Measurements from ENCODE around the gene PARVB.
A peak's percentile ranks its signal among the peaks of the same experiment; 100 is the strongest.

PARVB gene

GRCh38 chr22:43996170-43996980 lies 27.7 kb upstream of the PARVB start:
- Histone ChIP-seq H3K4me3 (ENCODE audit: low read depth in 1 of 5, low read length in 5 of 5) (peak overlapping the region in 3 of 5 donors; percentile 20 to 52 (median 48)), H3K4me1 (ENCODE audit: control insufficient read depth in 5 of 5, insufficient read depth in 5 of 5, low read length in 5 of 5) (peaks cover 0 to 18% (median 12%) of the 10 kb centered on the region in 5 donors), H3K27me3 (ENCODE audit: control insufficient read depth in 5 of 5, insufficient read depth in 4 of 5, low read length in 5 of 5) (no peaks in the 10 kb centered on the region), H3K36me3 (ENCODE audit: control insufficient read depth in 5 of 5, insufficient read depth in 5 of 5, low read length in 5 of 5) (peaks cover 0 to 80% (median 65%) of the 10 kb centered on the region in 5 donors), H3K27ac (ENCODE audit: low read depth, low read length) (no peak overlapping the region), H3K9me3 (ENCODE audit: control insufficient read depth in 5 of 5, low read length in 5 of 5) (no peaks in the 10 kb centered on the region), H3K9ac (ENCODE audit: low read length in 5 of 5) (no peak overlapping the region)

- peaks cover 0 to 75% (median 60%) of the 10 kb centered on the region in 5 donors for H3K36me3 ChIP-seq (ENCODE audit: control insufficient read depth in 5 of 5, insufficient read depth in 5 of 5, low read length in 5 of 5)
- H3K4me1 ChIP-seq (ENCODE audit: control insufficient read depth in 5 of 5, insufficient read depth in 5 of 5, low read length in 5 of 5) = peaks cover 0 to 22% (median 12%) of the 10 kb centered on the region in 5 donors
- H3K9me3 ChIP-seq (ENCODE audit: control insufficient read depth in 5 of 5, low read length in 5 of 5) = no peaks in the 10 kb centered on the region
- H3K9ac ChIP-seq (ENCODE audit: low read length in 5 of 5) = no peak overlapping the region
- no peaks in the 10 kb centered on the region for H3K27me3 ChIP-seq (ENCODE audit: control insufficient read depth in 5 of 5, insufficient read depth in 4 of 5, low read length in 5 of 5)
- no peak overlapping the region for H3K27ac ChIP-seq (ENCODE audit: low read depth, low read length)
- H3K4me3 ChIP-seq (ENCODE audit: low read depth in 1 of 5, low read length in 5 of 5) = no peak overlapping the region
Measured at GRCh38 chr22:43996981-43997265, 27.2 kb upstream of the PARVB start.

- peaks cover 0 to 59% (median 45%) of the 10 kb centered on the region in 5 donors for H3K36me3 ChIP-seq (ENCODE audit: control insufficient read depth in 5 of 5, insufficient read depth in 5 of 5, low read length in 5 of 5)
- no peaks in the 10 kb centered on the region for H3K9me3 ChIP-seq (ENCODE audit: control insufficient read depth in 5 of 5, low read length in 5 of 5)
- H3K4me1 ChIP-seq (ENCODE audit: control insufficient read depth in 5 of 5, insufficient read depth in 5 of 5, low read length in 5 of 5) = peaks cover 0 to 40% (median 24%) of the 10 kb centered on the region in 5 donors
- no peak overlapping the region for H3K4me3 ChIP-seq (ENCODE audit: low read depth in 1 of 5, low read length in 5 of 5)
- no peak overlapping the region for H3K9ac ChIP-seq (ENCODE audit: low read length in 5 of 5)
- no peak overlapping the region for H3K27ac ChIP-seq (ENCODE audit: low read depth, low read length)
- H3K27me3 ChIP-seq (ENCODE audit: control insufficient read depth in 5 of 5, insufficient read depth in 4 of 5, low read length in 5 of 5) = no peaks in the 10 kb centered on the region
Measured at GRCh38 chr22:43998679-43999264, 25.3 kb upstream of the PARVB start.

- peaks cover 0 to 42% (median 27%) of the 10 kb centered on the region in 5 donors for H3K4me1 ChIP-seq (ENCODE audit: control insufficient read depth in 5 of 5, insufficient read depth in 5 of 5, low read length in 5 of 5)
- no peak overlapping the region for H3K27ac ChIP-seq (ENCODE audit: low read depth, low read length)
- no peak overlapping the region for H3K4me3 ChIP-seq (ENCODE audit: low read depth in 1 of 5, low read length in 5 of 5)
- no peaks in the 10 kb centered on the region for H3K9me3 ChIP-seq (ENCODE audit: control insufficient read depth in 5 of 5, low read length in 5 of 5)
- peaks cover 0 to 53% (median 39%) of the 10 kb centered on the region in 5 donors for H3K36me3 ChIP-seq (ENCODE audit: control insufficient read depth in 5 of 5, insufficient read depth in 5 of 5, low read length in 5 of 5)
- H3K9ac ChIP-seq (ENCODE audit: low read length in 5 of 5) = no peak overlapping the region
- no peaks in the 10 kb centered on the region for H3K27me3 ChIP-seq (ENCODE audit: control insufficient read depth in 5 of 5, insufficient read depth in 4 of 5, low read length in 5 of 5)
Measured at GRCh38 chr22:43999378-43999777, 24.7 kb upstream of the PARVB start.

- H3K9ac ChIP-seq (ENCODE audit: low read length in 5 of 5) = no peak overlapping the region
- no peak overlapping the region for H3K27ac ChIP-seq (ENCODE audit: low read depth, low read length)
- peaks cover 0 to 45% (median 34%) of the 10 kb centered on the region in 5 donors for H3K36me3 ChIP-seq (ENCODE audit: control insufficient read depth in 5 of 5, insufficient read depth in 5 of 5, low read length in 5 of 5)
- H3K4me3 ChIP-seq (ENCODE audit: low read depth in 1 of 5, low read length in 5 of 5) = no peak overlapping the region
- no peaks in the 10 kb centered on the region for H3K9me3 ChIP-seq (ENCODE audit: control insufficient read depth in 5 of 5, low read length in 5 of 5)
- H3K4me1 ChIP-seq (ENCODE audit: control insufficient read depth in 5 of 5, insufficient read depth in 5 of 5, low read length in 5 of 5) = peaks cover 0 to 41% (median 27%) of the 10 kb centered on the region in 5 donors
- H3K27me3 ChIP-seq (ENCODE audit: control insufficient read depth in 5 of 5, insufficient read depth in 4 of 5, low read length in 5 of 5) = no peaks in the 10 kb centered on the region
Measured at GRCh38 chr22:44000123-44000522, 24.0 kb upstream of the PARVB start.

GRCh38 chr22:44001521-44001920 lies 22.6 kb upstream of the PARVB start:
- Histone ChIP-seq H3K9me3 (ENCODE audit: control insufficient read depth in 5 of 5, low read length in 5 of 5) (peaks cover 0 to 6% (median 2%) of the 10 kb centered on the region in 5 donors), H3K4me3 (ENCODE audit: low read depth in 1 of 5, low read length in 5 of 5) (no peak overlapping the region), H3K27ac (ENCODE audit: low read depth, low read length) (no peak overlapping the region), H3K36me3 (ENCODE audit: control insufficient read depth in 5 of 5, insufficient read depth in 5 of 5, low read length in 5 of 5) (peaks cover 0 to 31% (median 25%) of the 10 kb centered on the region in 5 donors), H3K9ac (ENCODE audit: low read length in 5 of 5) (no peak overlapping the region), H3K4me1 (ENCODE audit: control insufficient read depth in 5 of 5, insufficient read depth in 5 of 5, low read length in 5 of 5) (peaks cover 0 to 28% (median 26%) of the 10 kb centered on the region in 5 donors), H3K27me3 (ENCODE audit: control insufficient read depth in 5 of 5, insufficient read depth in 4 of 5, low read length in 5 of 5) (no peaks in the 10 kb centered on the region)

GRCh38 chr22:44002324-44002723 lies 21.8 kb upstream of the PARVB start:
- peaks cover 0 to 27% (median 24%) of the 10 kb centered on the region in 5 donors for H3K4me1 ChIP-seq (ENCODE audit: control insufficient read depth in 5 of 5, insufficient read depth in 5 of 5, low read length in 5 of 5)
- no peak overlapping the region for H3K4me3 ChIP-seq (ENCODE audit: low read depth in 1 of 5, low read length in 5 of 5)
- peak overlapping the region in 1 of 5 donors; percentile 44 for H3K9ac ChIP-seq (ENCODE audit: low read length in 5 of 5)
- H3K27me3 ChIP-seq (ENCODE audit: control insufficient read depth in 5 of 5, insufficient read depth in 4 of 5, low read length in 5 of 5) = no peaks in the 10 kb centered on the region
- H3K36me3 ChIP-seq (ENCODE audit: control insufficient read depth in 5 of 5, insufficient read depth in 5 of 5, low read length in 5 of 5) = peaks cover 0 to 29% (median 20%) of the 10 kb centered on the region in 5 donors
- peaks cover 0 to 6% (median 2%) of the 10 kb centered on the region in 5 donors for H3K9me3 ChIP-seq (ENCODE audit: control insufficient read depth in 5 of 5, low read length in 5 of 5)
- H3K27ac ChIP-seq (ENCODE audit: low read depth, low read length) = peak overlapping the region; percentile 2

GRCh38 chr22:44002997-44003396 lies 21.1 kb upstream of the PARVB start:
- Histone ChIP-seq H3K4me3 (ENCODE audit: low read depth in 1 of 5, low read length in 5 of 5) (no peak overlapping the region), H3K36me3 (ENCODE audit: control insufficient read depth in 5 of 5, insufficient read depth in 5 of 5, low read length in 5 of 5) (peaks cover 0 to 24% (median 18%) of the 10 kb centered on the region in 5 donors), H3K4me1 (ENCODE audit: control insufficient read depth in 5 of 5, insufficient read depth in 5 of 5, low read length in 5 of 5) (peaks cover 0 to 27% (median 24%) of the 10 kb centered on the region in 5 donors), H3K9me3 (ENCODE audit: control insufficient read depth in 5 of 5, low read length in 5 of 5) (peaks cover 0 to 6% (median 2%) of the 10 kb centered on the region in 5 donors), H3K27me3 (ENCODE audit: control insufficient read depth in 5 of 5, insufficient read depth in 4 of 5, low read length in 5 of 5) (no peaks in the 10 kb centered on the region), H3K9ac (ENCODE audit: low read length in 5 of 5) (no peak overlapping the region), H3K27ac (ENCODE audit: low read depth, low read length) (no peak overlapping the region)

GRCh38 chr22:44003405-44004103 lies 20.5 kb upstream of the PARVB start:
- H3K4me3 ChIP-seq (ENCODE audit: low read depth in 1 of 5, low read length in 5 of 5) = no peak overlapping the region
- H3K4me1 ChIP-seq (ENCODE audit: control insufficient read depth in 5 of 5, insufficient read depth in 5 of 5, low read length in 5 of 5) = peaks cover 0 to 27% (median 24%) of the 10 kb centered on the region in 5 donors
- H3K27ac ChIP-seq (ENCODE audit: low read depth, low read length) = no peak overlapping the region
- peaks cover 0 to 19% (median 12%) of the 10 kb centered on the region in 5 donors for H3K36me3 ChIP-seq (ENCODE audit: control insufficient read depth in 5 of 5, insufficient read depth in 5 of 5, low read length in 5 of 5)
- no peak overlapping the region for H3K9ac ChIP-seq (ENCODE audit: low read length in 5 of 5)
- H3K9me3 ChIP-seq (ENCODE audit: control insufficient read depth in 5 of 5, low read length in 5 of 5) = peaks cover 0 to 6% (median 2%) of the 10 kb centered on the region in 5 donors
- H3K27me3 ChIP-seq (ENCODE audit: control insufficient read depth in 5 of 5, insufficient read depth in 4 of 5, low read length in 5 of 5) = no peaks in the 10 kb centered on the region

- Histone ChIP-seq H3K4me3 (ENCODE audit: low read depth in 1 of 5, low read length in 5 of 5) (no peak overlapping the region), H3K4me1 (ENCODE audit: control insufficient read depth in 5 of 5, insufficient read depth in 5 of 5, low read length in 5 of 5) (peaks cover 0 to 27% (median 24%) of the 10 kb centered on the region in 5 donors), H3K27me3 (ENCODE audit: control insufficient read depth in 5 of 5, insufficient read depth in 4 of 5, low read length in 5 of 5) (no peaks in the 10 kb centered on the region), H3K9ac (ENCODE audit: low read length in 5 of 5) (no peak overlapping the region), H3K9me3 (ENCODE audit: control insufficient read depth in 5 of 5, low read length in 5 of 5) (peaks cover 0 to 6% (median 2%) of the 10 kb centered on the region in 5 donors), H3K36me3 (ENCODE audit: control insufficient read depth in 5 of 5, insufficient read depth in 5 of 5, low read length in 5 of 5) (peaks cover 0 to 13% (median 7%) of the 10 kb centered on the region in 5 donors), H3K27ac (ENCODE audit: low read depth, low read length) (no peak overlapping the region)
Measured at GRCh38 chr22:44004104-44004460, 20.0 kb upstream of the PARVB start.
